Body of pancreas (tissue), 4 donors: ENCODE measurements around the gene HDC. TPM values are rescaled to one million over a fixed set of nuclear protein-coding genes. Genes with fewer than 3 reads are reported as not detected.

ENCODE experiments used
- ATAC-seq: fragments of 150-250 bp; one replicate; pipeline ENCODE4 v1.9.1; 2016
- DNase-seq, 4 donors: peaks; one replicate each; pipeline ENCODE4 v3.0.0-alpha.2; 2019
- H3K27ac ChIP-seq, 4 donors: fragments of 200-600 bp; sonication (generic); 1 replicate in 3 of 4; 2 replicates in 1 of 4; pipeline versions ENCODE4 v1.5.1 to v1.6.1; 2016 to 2019; ENCODE audit warnings: mild to moderate bottlenecking in 1 of 4, mixed read lengths in 1 of 4, moderate library complexity in 1 of 4
- H3K27me3 ChIP-seq, 2 donors: fragments of 200-600 bp; sonication (generic); one replicate each; pipeline ENCODE4 v1.6.0; 2016; ENCODE audit warnings: mild to moderate bottlenecking in 1 of 2
- H3K36me3 ChIP-seq, 2 donors: fragments of 200-600 bp; sonication (generic); replicated peaks in 1 of 2; 2 replicates each; pipeline ENCODE4 v1.5.1; 2016; ENCODE audit warnings: low read depth in 2 of 2; ENCODE audit not compliant: insufficient read depth in 1 of 2
- H3K4me1 ChIP-seq: fragments of 200-600 bp; sonication (generic); one replicate; pipeline ENCODE4 v1.6.0; 2016
- H3K4me3 ChIP-seq, 2 donors: fragments of 200-600 bp; sonication (generic); 1 replicate in 1 of 2; 2 replicates in 1 of 2; pipeline ENCODE4 v1.5.1; 2016 to 2019
- H3K9me3 ChIP-seq, 3 donors: fragments of 200-600 bp; sonication (generic); 1 replicate in 2 of 3; 2 replicates in 1 of 3; pipeline ENCODE4 v1.5.1; 2016
- POLR2A ChIP-seq, 3 donors: fragments of 450-650 bp; IDR thresholded peaks; one replicate each; pipeline ENCODE4 v1.6.1; 2016; ENCODE audit warnings: antibody characterized with exemption in 3 of 3, mild to moderate bottlenecking in 2 of 3
- WGBS, 2 donors: methylation state at CpG; one replicate each; pipeline ENCODE4 v1.1.5; 2017; 5-methylcytosine and 5-hydroxymethylcytosine counted together
- intact Hi-C: fragments of 100-400 bp; cut with DNase I; formaldehyde crosslinking; loops from one replicate; pipeline ENCODE4 v1.15.1; 2023
- total RNA-seq, 2 donors: library from RNA; depleted of rRNA; stranded (reverse); fragments of >200 nt; gene quantifications; one replicate each; pipeline ENCODE4 v1.1.0, GENCODE V29; 2016
- TF ChIP-seq, protein P1 (sequence below), 7 experiments: fragments of 450-650 bp in 4 of 7; fragments of 200-600 bp in 3 of 7; sonication (generic) in 3 of 7; IDR thresholded peaks; one replicate each; pipeline ENCODE4 v1.5.1; 2016 to 2019; ENCODE audit warnings: antibody characterized with exemption in 7 of 7

HDC gene
- total RNA-seq, 2 donors from 2014 or later = not detected

DNA sequence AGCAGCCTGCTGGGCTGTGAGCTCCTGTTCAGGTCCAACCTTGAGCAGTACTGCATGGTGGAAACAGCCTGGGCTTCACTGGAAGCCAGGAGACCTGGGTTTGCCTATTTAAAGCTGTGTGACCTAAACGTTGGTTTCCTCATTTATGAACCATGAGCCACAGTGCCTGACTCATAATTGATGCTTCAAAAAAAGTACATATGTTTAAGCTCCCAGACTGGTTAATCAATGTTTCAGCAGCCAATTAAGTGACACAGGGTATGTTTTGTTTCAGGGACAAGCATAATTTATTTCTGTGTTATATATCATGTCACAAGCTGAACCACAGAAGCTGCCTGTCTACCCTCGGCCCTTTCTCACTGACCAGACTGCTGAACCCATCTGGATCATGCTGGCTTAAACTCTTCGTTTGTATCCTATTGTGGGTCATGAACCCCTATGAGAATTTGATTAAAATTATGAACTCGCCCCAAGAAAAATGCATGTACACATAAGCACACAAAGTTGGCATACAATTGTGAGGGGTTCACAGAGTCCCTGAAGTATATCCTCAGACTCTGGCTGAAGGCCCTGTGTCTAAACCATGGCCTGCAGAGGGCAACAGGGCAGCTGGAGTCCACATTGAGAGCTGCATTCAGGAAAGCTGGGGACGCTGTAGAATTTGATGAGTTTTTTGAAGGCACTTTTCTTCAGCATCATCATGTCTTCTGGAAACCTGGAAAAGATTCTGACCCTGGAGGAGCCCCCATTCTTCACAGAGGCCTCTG lies 23.7 kb downstream of the HDC start:
- no peak for TF ChIP-seq POLR2A (IDR thresholded peaks at IDR 0.05)
- TF ChIP-seq, protein P1, sequence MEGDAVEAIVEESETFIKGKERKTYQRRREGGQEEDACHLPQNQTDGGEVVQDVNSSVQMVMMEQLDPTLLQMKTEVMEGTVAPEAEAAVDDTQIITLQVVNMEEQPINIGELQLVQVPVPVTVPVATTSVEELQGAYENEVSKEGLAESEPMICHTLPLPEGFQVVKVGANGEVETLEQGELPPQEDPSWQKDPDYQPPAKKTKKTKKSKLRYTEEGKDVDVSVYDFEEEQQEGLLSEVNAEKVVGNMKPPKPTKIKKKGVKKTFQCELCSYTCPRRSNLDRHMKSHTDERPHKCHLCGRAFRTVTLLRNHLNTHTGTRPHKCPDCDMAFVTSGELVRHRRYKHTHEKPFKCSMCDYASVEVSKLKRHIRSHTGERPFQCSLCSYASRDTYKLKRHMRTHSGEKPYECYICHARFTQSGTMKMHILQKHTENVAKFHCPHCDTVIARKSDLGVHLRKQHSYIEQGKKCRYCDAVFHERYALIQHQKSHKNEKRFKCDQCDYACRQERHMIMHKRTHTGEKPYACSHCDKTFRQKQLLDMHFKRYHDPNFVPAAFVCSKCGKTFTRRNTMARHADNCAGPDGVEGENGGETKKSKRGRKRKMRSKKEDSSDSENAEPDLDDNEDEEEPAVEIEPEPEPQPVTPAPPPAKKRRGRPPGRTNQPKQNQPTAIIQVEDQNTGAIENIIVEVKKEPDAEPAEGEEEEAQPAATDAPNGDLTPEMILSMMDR (IDR thresholded peaks at IDR 0.05) = no peak
- H3K27me3 ChIP-seq = no peaks in the 10 kb centered on the region
- intact Hi-C loops = no loop called here
- no peaks in the 10 kb centered on the region for H3K4me1 ChIP-seq
- no peaks in the 10 kb centered on the region for H3K36me3 ChIP-seq
- ATAC-seq (no peak), DNase-seq (no peak)
- no peak overlapping the region for H3K4me3 ChIP-seq
- 50 to 55% methylated on average over 5 of the region's 5 CpGs for WGBS, 2 donors
- no peaks in the 10 kb centered on the region for H3K9me3 ChIP-seq
- H3K27ac ChIP-seq = no peak overlapping the region

DNA sequence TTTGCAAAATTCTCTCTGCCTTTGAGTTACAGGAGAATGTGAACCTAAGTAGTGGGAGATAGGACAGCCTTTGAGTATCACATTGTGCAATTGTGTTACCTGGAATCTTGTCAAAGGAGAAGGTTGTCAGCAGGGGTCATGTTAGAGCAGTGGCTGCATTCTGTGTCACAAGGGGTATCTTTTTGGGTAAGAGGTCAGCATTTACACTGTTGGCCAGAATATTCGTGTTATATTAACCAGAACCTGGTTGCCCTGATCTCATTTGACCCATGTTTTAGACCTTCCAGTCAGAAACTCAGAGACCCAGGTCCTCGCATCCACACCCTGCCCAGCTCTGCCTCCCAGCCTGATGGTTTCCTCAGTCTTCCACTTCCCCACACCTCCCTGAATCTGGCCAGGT lies 27.3 kb downstream of the HDC start:
- no peak for TF ChIP-seq POLR2A (IDR thresholded peaks at IDR 0.05)
- TF ChIP-seq, protein P1 (IDR thresholded peaks at IDR 0.05) = no peak
- intact Hi-C loops = no loop called here
- 76 to 83% methylated on average over 2 of the region's 2 CpGs for WGBS, 2 donors
- Histone ChIP-seq H3K4me3 (no peak overlapping the region), H3K27me3 (no peaks in the 10 kb centered on the region), H3K27ac (no peak overlapping the region), H3K4me1 (no peaks in the 10 kb centered on the region), H3K36me3 (no peaks in the 10 kb centered on the region), H3K9me3 (no peaks in the 10 kb centered on the region)
- ATAC-seq (no peak), DNase-seq (no peak)

DNA sequence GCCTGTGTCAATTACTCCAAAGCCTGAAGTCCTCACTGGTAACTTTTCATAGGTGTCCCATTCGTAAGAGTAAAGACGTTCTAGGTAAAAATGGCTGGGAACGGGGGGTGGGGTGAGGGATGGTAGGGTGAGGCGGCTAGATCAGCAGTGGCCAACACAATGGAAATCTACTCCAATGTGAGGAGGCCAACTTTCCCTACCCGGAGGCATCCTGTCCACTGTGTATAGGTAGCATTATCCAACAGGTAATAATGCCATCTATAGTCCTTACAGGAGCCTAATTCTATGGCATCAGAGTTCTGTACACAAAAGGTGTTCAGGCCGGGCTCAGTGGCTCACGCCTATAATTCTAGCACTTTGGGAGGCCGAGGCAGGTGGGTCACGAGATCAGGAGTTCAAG lies 29.1 kb downstream of the HDC start:
- Histone ChIP-seq H3K27ac (no peak overlapping the region), H3K27me3 (no peaks in the 10 kb centered on the region), H3K4me1 (no peaks in the 10 kb centered on the region), H3K4me3 (no peak overlapping the region), H3K9me3 (no peaks in the 10 kb centered on the region), H3K36me3 (no peaks in the 10 kb centered on the region)
- DNase-seq = no peak
- TF ChIP-seq POLR2A (IDR thresholded peaks at IDR 0.05) = no peak
- TF ChIP-seq, protein P1 (IDR thresholded peaks at IDR 0.05) = no peak
- intact Hi-C loops = no loop called here
- WGBS, 2 donors = 93 to 94% methylated on average over 9 of the region's 9 CpGs
- no peak for ATAC-seq

DNA sequence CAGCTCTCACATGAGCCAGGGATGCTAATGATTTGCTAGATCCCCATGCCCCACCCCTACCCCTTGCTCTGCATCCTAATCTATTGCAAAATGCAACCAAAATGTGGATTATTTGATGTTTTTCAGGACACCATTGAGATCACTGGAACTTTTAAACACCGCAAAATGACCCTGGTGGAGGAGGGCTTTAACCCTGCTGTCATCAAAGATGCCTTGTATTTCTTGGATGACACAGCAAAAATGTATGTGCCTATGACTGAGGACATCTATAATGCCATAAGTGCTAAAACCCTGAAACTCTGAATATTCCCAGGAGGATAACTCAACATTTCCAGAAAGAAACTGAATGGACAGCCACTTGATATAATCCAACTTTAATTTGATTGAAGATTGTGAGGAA lies 29.7 kb downstream of the HDC start:
- 83 to 96% methylated on average over 1 of the region's 1 CpG for WGBS, 2 donors
- no peak for TF ChIP-seq POLR2A (IDR thresholded peaks at IDR 0.05)
- TF ChIP-seq, protein P1 (IDR thresholded peaks at IDR 0.05) = no peak

DNA sequence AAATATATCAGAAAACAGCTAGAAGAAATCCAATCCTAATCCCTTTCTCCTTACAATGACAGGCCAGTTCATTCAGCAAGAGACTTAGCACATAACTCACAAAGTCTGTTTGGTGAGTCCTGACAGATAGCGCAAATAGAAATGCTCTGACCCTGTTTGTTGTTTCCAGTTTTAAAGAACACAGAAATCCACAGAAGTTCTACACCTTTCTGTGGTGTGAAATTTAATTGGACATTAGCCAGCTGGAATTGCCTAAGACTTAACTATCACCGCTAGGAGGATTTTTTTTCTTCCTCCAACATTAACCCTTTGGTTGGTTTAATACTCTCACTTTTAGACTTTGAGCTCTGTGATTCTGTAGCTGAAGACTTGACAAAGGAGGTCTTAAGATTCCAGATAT lies 30.8 kb downstream of the HDC start:
- H3K9me3 ChIP-seq = no peaks in the 10 kb centered on the region
- 41 to 48% methylated on average over 2 of the region's 2 CpGs for WGBS, 2 donors
- TF ChIP-seq, protein P1 (IDR thresholded peaks at IDR 0.05) = peak in 1 of 7 experiments; percentile 3
- TF ChIP-seq POLR2A (IDR thresholded peaks at IDR 0.05) = no peak
- H3K36me3 ChIP-seq = no peaks in the 10 kb centered on the region
- no peak overlapping the region for H3K27ac ChIP-seq
- DNase-seq (no peak), ATAC-seq (no peak)
- H3K4me3 ChIP-seq = no peak overlapping the region
- H3K27me3 ChIP-seq = no peaks in the 10 kb centered on the region
- no peaks in the 10 kb centered on the region for H3K4me1 ChIP-seq
- intact Hi-C loops = no loop called here

More for the DNA sequence above, 29.7 kb downstream of the HDC start:
- no peaks in the 10 kb centered on the region for H3K36me3 ChIP-seq
- H3K27ac ChIP-seq = no peak overlapping the region
- ATAC-seq = no peak
- H3K27me3 ChIP-seq = no peaks in the 10 kb centered on the region
- no peaks in the 10 kb centered on the region for H3K4me1 ChIP-seq
- H3K9me3 ChIP-seq = no peaks in the 10 kb centered on the region
- intact Hi-C loops = no loop called here
- DNase-seq = no peak
- no peak overlapping the region for H3K4me3 ChIP-seq
